Transverse colon (tissue), 4 donors: ENCODE measurements around the gene BMP4.

Experiments
- POLR2A ChIP-seq: fragments of 450-650 bp; IDR thresholded peaks from one replicate; pipeline ENCODE4 v1.6.1; 2016; ENCODE audit warnings: antibody characterized with exemption, mild to moderate bottlenecking, moderate library complexity
- POLR2AphosphoS5 ChIP-seq, 3 donors: sonication (generic); formaldehyde crosslinking; IDR thresholded peaks; one replicate each; pipeline ENCODE4 v1.6.1; 2016; ENCODE audit warnings: antibody characterized with exemption in 3 of 3
- TF ChIP-seq, protein P1 (sequence below), 5 experiments: fragments of 200-600 bp in 3 of 5; fragments of 450-650 bp in 2 of 5; sonication (generic) in 3 of 5; IDR thresholded peaks; 1 replicate in 2 of 5; 2 replicates in 3 of 5; pipeline ENCODE4 v1.5.1; 2016 to 2017; ENCODE audit warnings: antibody characterized with exemption in 5 of 5, inconsistent platforms in 3 of 5, mild to moderate bottlenecking in 2 of 5, moderate library complexity in 1 of 5

DNA sequence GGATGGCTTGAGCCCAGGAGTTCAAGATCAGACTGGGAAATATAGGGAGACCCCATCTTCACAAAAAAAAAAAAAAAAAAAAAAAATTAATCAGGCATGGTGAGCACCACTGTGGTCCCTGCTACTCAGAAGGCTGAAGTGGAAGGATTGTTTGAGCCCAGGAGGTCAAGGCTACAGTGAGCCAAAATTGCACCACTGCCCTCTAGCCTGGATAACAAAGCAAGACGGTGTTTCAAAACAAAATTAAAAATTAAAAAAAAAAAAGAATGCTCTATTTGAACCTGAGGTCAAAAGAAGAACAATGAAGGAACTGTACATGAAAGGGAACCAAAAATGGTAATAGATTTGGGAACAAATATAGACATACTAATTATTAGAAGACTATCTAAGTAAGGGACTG is 40.4 kb downstream of the BMP4 start:
- TF ChIP-seq, protein P1, sequence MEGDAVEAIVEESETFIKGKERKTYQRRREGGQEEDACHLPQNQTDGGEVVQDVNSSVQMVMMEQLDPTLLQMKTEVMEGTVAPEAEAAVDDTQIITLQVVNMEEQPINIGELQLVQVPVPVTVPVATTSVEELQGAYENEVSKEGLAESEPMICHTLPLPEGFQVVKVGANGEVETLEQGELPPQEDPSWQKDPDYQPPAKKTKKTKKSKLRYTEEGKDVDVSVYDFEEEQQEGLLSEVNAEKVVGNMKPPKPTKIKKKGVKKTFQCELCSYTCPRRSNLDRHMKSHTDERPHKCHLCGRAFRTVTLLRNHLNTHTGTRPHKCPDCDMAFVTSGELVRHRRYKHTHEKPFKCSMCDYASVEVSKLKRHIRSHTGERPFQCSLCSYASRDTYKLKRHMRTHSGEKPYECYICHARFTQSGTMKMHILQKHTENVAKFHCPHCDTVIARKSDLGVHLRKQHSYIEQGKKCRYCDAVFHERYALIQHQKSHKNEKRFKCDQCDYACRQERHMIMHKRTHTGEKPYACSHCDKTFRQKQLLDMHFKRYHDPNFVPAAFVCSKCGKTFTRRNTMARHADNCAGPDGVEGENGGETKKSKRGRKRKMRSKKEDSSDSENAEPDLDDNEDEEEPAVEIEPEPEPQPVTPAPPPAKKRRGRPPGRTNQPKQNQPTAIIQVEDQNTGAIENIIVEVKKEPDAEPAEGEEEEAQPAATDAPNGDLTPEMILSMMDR (IDR thresholded peaks at IDR 0.05): no peak
- TF ChIP-seq POLR2A (no peak), POLR2AphosphoS5 (IDR thresholded peaks at IDR 0.05) (no peak)
